ENCODE data around the gene TTC27. TPM values are rescaled to one million over a fixed set of nuclear protein-coding genes. Genes with fewer than 3 reads are reported as not detected.

The TTC27 gene
- total RNA-seq, 4 donors from 2014 or later, result 7.1 to 20.3 (median 10.4) TPM

DNA sequence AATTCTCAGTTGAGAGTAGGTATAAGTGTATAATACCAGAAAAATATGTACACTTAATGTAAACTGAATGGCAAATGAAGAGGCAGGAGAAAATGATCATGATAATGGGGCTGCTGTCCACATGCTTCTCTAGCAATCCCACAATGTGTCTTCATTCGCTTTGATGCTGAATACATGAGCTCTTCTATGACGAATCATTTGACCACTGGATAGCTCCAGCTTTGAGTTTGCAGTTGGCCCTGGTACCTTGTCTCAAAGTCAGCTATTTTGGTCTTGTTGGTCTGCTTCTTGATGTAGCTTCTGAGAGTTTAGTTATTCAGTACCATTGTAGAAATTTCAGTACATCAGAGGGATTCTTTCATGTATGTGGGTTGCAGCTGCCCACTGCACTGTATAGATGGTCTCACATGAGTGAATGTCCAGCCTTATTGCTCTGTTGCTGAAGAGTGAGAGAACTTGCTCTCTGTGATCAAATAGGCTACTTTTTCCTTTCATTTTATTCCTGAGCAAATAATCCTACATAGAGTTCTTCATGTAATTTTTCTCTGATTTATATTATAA is 105.1 kb downstream of the TTC27 start:
- no peak for DNase-seq
- Histone ChIP-seq H3K36me3 (peaks cover 0 to 6% (median 0%) of the 10 kb centered on the region in 4 donors), H3K27me3 (no peaks in the 10 kb centered on the region), H3K4me3 (no peak overlapping the region), H3K27ac (no peak overlapping the region), H3K4me1 (no peaks in the 10 kb centered on the region), H3K9me3 (no peaks in the 10 kb centered on the region)
- in situ Hi-C loops (cut with MboI; ENCODE audit: low pct_ligation_motif_present in 1 of 4, low pct_unique_long_range_greater_than_20kb in 1 of 4, low sequenced_read_pairs in 3 of 4) (no loop called here), intact Hi-C loops (cut with DNase I; ENCODE audit: low total_unique reads) (no loop called here)
- TF ChIP-seq, protein P1, sequence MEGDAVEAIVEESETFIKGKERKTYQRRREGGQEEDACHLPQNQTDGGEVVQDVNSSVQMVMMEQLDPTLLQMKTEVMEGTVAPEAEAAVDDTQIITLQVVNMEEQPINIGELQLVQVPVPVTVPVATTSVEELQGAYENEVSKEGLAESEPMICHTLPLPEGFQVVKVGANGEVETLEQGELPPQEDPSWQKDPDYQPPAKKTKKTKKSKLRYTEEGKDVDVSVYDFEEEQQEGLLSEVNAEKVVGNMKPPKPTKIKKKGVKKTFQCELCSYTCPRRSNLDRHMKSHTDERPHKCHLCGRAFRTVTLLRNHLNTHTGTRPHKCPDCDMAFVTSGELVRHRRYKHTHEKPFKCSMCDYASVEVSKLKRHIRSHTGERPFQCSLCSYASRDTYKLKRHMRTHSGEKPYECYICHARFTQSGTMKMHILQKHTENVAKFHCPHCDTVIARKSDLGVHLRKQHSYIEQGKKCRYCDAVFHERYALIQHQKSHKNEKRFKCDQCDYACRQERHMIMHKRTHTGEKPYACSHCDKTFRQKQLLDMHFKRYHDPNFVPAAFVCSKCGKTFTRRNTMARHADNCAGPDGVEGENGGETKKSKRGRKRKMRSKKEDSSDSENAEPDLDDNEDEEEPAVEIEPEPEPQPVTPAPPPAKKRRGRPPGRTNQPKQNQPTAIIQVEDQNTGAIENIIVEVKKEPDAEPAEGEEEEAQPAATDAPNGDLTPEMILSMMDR (IDR thresholded peaks at IDR 0.05), result no peak
- no peak for TF ChIP-seq POLR2A (IDR thresholded peaks at IDR 0.05)
- TF ChIP-seq EP300 (IDR thresholded peaks at IDR 0.05; ENCODE audit: low read depth), result no peak
- no peak for TF ChIP-seq POLR2AphosphoS5 (IDR thresholded peaks at IDR 0.05)
- WGBS, 2 donors (ENCODE audit: low coverage in 1 of 2), result 92 to 100% methylated on average over 2 of the region's 2 CpGs

DNA sequence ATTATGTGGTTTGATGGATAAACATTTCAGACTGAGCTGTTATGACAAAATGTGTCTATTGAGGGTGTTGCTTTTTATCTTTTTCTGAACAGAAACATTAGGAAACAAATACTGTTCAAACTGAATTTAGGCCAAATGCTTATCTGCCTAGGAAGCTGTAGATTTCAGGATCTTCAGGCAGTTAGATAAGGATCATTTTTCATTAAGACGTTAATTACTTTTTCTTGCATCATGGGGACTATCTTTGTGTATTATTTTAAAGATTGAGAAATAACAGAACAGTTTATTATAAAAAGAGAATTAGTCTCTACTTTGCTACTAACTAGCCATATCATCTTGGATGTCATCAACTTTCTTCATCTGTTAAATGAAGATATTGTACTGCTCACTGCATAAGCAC is 107.5 kb downstream of the TTC27 start:
- H3K4me1 ChIP-seq, result no peaks in the 10 kb centered on the region
- no peaks in the 10 kb centered on the region for H3K27me3 ChIP-seq
- intact Hi-C loops (cut with DNase I; ENCODE audit: low total_unique reads), result no loop called here
- H3K9me3 ChIP-seq, result no peaks in the 10 kb centered on the region
- H3K4me3 ChIP-seq, result no peak overlapping the region
- H3K27ac ChIP-seq, result no peak overlapping the region
- 88 to 94% methylated on average over 1 of the region's 1 CpG for WGBS, 2 donors (ENCODE audit: low coverage in 1 of 2)
- TF ChIP-seq POLR2AphosphoS5 (IDR thresholded peaks at IDR 0.05), result no peak
- TF ChIP-seq, protein P1 (IDR thresholded peaks at IDR 0.05), result no peak
- no peak for TF ChIP-seq EP300 (IDR thresholded peaks at IDR 0.05; ENCODE audit: low read depth)
- TF ChIP-seq POLR2A (IDR thresholded peaks at IDR 0.05), result no peak
- in situ Hi-C loops (cut with MboI; ENCODE audit: low pct_ligation_motif_present in 1 of 4, low pct_unique_long_range_greater_than_20kb in 1 of 4, low sequenced_read_pairs in 3 of 4), result no loop called here
- no peak for DNase-seq
- H3K36me3 ChIP-seq, result peaks cover 0 to 6% (median 0%) of the 10 kb centered on the region in 4 donors

DNA sequence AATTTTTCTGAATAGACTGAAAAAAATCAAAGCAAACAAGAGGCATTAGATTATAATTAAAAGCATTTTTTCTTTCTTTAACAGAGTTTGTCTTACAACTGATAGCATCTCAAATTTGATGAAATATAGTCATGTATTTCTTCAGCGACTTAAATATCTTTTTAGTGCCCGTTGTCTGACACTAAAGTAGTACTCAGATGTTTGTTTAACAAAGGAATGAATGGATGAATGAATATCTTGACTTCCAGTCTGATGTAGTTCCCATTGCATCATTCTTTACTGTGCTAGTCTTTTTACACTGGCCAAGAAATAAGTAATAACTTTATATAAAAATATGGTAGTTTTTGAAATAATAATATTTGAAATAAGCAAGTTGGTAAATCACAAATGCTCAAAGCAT is 111.1 kb downstream of the TTC27 start:
- no peaks in the 10 kb centered on the region for H3K27me3 ChIP-seq
- no peaks in the 10 kb centered on the region for H3K4me1 ChIP-seq
- TF ChIP-seq, protein P1 (IDR thresholded peaks at IDR 0.05), result no peak
- TF ChIP-seq EP300 (IDR thresholded peaks at IDR 0.05; ENCODE audit: low read depth) (no peak), POLR2AphosphoS5 (IDR thresholded peaks at IDR 0.05) (no peak), POLR2A (IDR thresholded peaks at IDR 0.05) (no peak)
- H3K9me3 ChIP-seq, result no peaks in the 10 kb centered on the region
- intact Hi-C loops (cut with DNase I; ENCODE audit: low total_unique reads), result no loop called here
- no peak for DNase-seq
- no peak overlapping the region for H3K27ac ChIP-seq
- H3K4me3 ChIP-seq, result no peak overlapping the region
- peaks cover 0 to 6% (median 0%) of the 10 kb centered on the region in 4 donors for H3K36me3 ChIP-seq
- 89 to 92% methylated on average over 2 of the region's 2 CpGs for WGBS, 2 donors (ENCODE audit: low coverage in 1 of 2)
- in situ Hi-C loops (cut with MboI; ENCODE audit: low pct_ligation_motif_present in 1 of 4, low pct_unique_long_range_greater_than_20kb in 1 of 4, low sequenced_read_pairs in 3 of 4), result no loop called here

DNA sequence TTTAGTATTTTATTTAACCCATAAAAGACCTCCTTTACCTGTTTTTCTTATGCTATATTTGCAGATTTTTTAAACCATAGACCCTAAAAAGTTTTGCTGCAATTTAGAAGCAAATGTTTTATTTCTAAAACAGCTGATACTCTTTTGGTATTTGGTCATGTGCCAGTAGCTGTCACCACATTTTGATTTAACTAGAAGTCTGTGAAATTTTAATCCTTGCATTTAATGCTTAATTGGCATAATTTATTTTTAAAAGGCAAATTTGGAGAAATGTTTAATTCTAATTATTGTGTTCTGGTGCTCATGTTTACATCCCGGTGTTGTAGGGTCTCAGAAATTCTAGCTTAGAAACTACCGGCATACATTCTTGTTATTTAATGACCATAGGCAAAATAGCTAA is 111.8 kb downstream of the TTC27 start:
- no peak overlapping the region for H3K27ac ChIP-seq
- WGBS, 2 donors (ENCODE audit: low coverage in 1 of 2), result 86 to 96% methylated on average over 2 of the region's 2 CpGs
- peaks cover 0 to 6% (median 0%) of the 10 kb centered on the region in 4 donors for H3K36me3 ChIP-seq
- no peaks in the 10 kb centered on the region for H3K27me3 ChIP-seq
- DNase-seq, result no peak
- H3K9me3 ChIP-seq, result no peaks in the 10 kb centered on the region
- H3K4me3 ChIP-seq, result no peak overlapping the region
- intact Hi-C loops (cut with DNase I; ENCODE audit: low total_unique reads), result no loop called here
- no peaks in the 10 kb centered on the region for H3K4me1 ChIP-seq
- TF ChIP-seq EP300 (IDR thresholded peaks at IDR 0.05; ENCODE audit: low read depth), result no peak
- TF ChIP-seq, protein P1 (IDR thresholded peaks at IDR 0.05), result no peak
- no peak for TF ChIP-seq POLR2A (IDR thresholded peaks at IDR 0.05)
- TF ChIP-seq POLR2AphosphoS5 (IDR thresholded peaks at IDR 0.05), result no peak
- in situ Hi-C loops (cut with MboI; ENCODE audit: low pct_ligation_motif_present in 1 of 4, low pct_unique_long_range_greater_than_20kb in 1 of 4, low sequenced_read_pairs in 3 of 4), result no loop called here
